NCI-H1436 treated with DMSO at 0.1 percent for 48 hours (cell line): Measurements from ENCODE around the gene PSMA7.

Source experiments
- DNase-seq: peaks from one replicate; lab custom pipeline; 2025; lab: John Stamatoyannopoulos, UW

PSMA7 gene

GRCh38 chr20:62087227-62087626 lies 56.0 kb downstream of the PSMA7 start:
- DNase-seq: no peak
